Cerebellar nuclear complex (tissue), 1 donor: ENCODE data around the gene LSAMP.

Source experiments
- DNase-seq, 2 experiments: peaks; one replicate each; lab custom pipeline; 2025; lab: John Stamatoyannopoulos, UW

The LSAMP gene

GRCh38 chr3:116429479-116430269 lies 15.6 kb downstream of the LSAMP start:
- no peak for DNase-seq

- no peak for DNase-seq
These were observed 19.3 kb downstream of the LSAMP start for GRCh38 chr3:116426036-116426435.

GRCh38 chr3:116425126-116425525 lies 20.2 kb downstream of the LSAMP start:
- DNase-seq = no peak

GRCh38 chr3:116423945-116424344 lies 21.3 kb downstream of the LSAMP start:
- no peak for DNase-seq

GRCh38 chr3:116423374-116423773 lies 21.9 kb downstream of the LSAMP start:
- no peak for DNase-seq

- DNase-seq = no peak
These were observed 28.1 kb downstream of the LSAMP start for GRCh38 chr3:116417151-116417550.

GRCh38 chr3:116413319-116413718 lies 32.0 kb downstream of the LSAMP start:
- DNase-seq = no peak

- DNase-seq = no peak
These were observed 36.8 kb downstream of the LSAMP start for GRCh38 chr3:116408473-116408872.

GRCh38 chr3:116405231-116405630 lies 40.1 kb downstream of the LSAMP start:
- DNase-seq = no peak

- DNase-seq = no peak
These were observed 45.5 kb downstream of the LSAMP start for GRCh38 chr3:116399701-116400226.

GRCh38 chr3:116394365-116394764 lies 50.9 kb downstream of the LSAMP start:
- DNase-seq = no peak

GRCh38 chr3:116393199-116393598 lies 52.1 kb downstream of the LSAMP start:
- no peak for DNase-seq

- DNase-seq = no peak
These were observed 53.0 kb downstream of the LSAMP start for GRCh38 chr3:116392291-116392690.

GRCh38 chr3:116391296-116392201 lies 53.7 kb downstream of the LSAMP start:
- DNase-seq = no peak

- DNase-seq = no peak
These were observed 55.0 kb downstream of the LSAMP start for GRCh38 chr3:116390318-116390717.

GRCh38 chr3:116388867-116389385 lies 56.4 kb downstream of the LSAMP start:
- peak; percentile 41 to 82 for DNase-seq

- no peak for DNase-seq
These were observed 59.1 kb downstream of the LSAMP start for GRCh38 chr3:116386168-116386567.

- no peak for DNase-seq
These were observed 60.6 kb downstream of the LSAMP start for GRCh38 chr3:116384717-116385116.

GRCh38 chr3:116378077-116378476 lies 67.2 kb downstream of the LSAMP start:
- DNase-seq = peak in 1 of 2 experiments; percentile 15

GRCh38 chr3:116374901-116375300 lies 70.4 kb downstream of the LSAMP start:
- no peak for DNase-seq

GRCh38 chr3:116367761-116368395 lies 77.4 kb downstream of the LSAMP start:
- DNase-seq = peak in 1 of 2 experiments; percentile 53

- DNase-seq = no peak
These were observed 89.2 kb downstream of the LSAMP start for GRCh38 chr3:116356056-116356455.
